ENCODE measurements around the gene PROKR2. TPM values are rescaled to one million over a fixed set of nuclear protein-coding genes. Genes with fewer than 3 reads are reported as not detected.
A peak's percentile ranks its signal among the peaks of the same experiment; 100 is the strongest.

PROKR2 gene
- total and polyA plus RNA-seq, 5 donors from 2014 or later: not detected

GRCh38 chr20:5313916-5314315, 2.8 kb downstream of the PROKR2 start:
- H3K36me3 Mint-ChIP-seq: no peaks in the 10 kb centered on the region
- H3K4me3 Mint-ChIP-seq: peak overlapping the region in 1 of 4 donors; percentile 61
- H3K27me3 Mint-ChIP-seq: peaks cover 48% of the 10 kb centered on the region
- Histone ChIP-seq H3K9me3 (ENCODE audit: control insufficient read depth in 2 of 2, low read length in 2 of 2) (peaks cover 3 to 5% of the 10 kb centered on the region in 2 experiments), H3K27ac (ENCODE audit: insufficient read depth, low read length, poor library complexity, severe bottlenecking) (no peak overlapping the region), H3K27me3 (ENCODE audit: control insufficient read depth, insufficient read depth, low read length) (peaks cover 6% of the 10 kb centered on the region), H3K36me3 (ENCODE audit: control insufficient read depth, insufficient read depth, low read length) (no peaks in the 10 kb centered on the region), H3K4me3 (ENCODE audit: low read depth, low read length) (no peak overlapping the region), H3K4me1 (ENCODE audit: control insufficient read depth, insufficient read depth, low read length, poor library complexity, severe bottlenecking) (no peaks in the 10 kb centered on the region)
- no peak for DNase-seq
- H3K4me1 Mint-ChIP-seq: no peaks in the 10 kb centered on the region
- no peak overlapping the region for H3K27ac Mint-ChIP-seq
- ATAC-seq (ENCODE audit: low read depth in 2 of 2): no peak
- H3K9me3 Mint-ChIP-seq: peaks cover 0 to 33% (median 9%) of the 10 kb centered on the region in 7 donors

GRCh38 chr20:5312518-5312917, 4.2 kb downstream of the PROKR2 start:
- Histone ChIP-seq H3K36me3 (ENCODE audit: control insufficient read depth, insufficient read depth, low read length) (no peaks in the 10 kb centered on the region), H3K4me3 (ENCODE audit: low read depth, low read length) (no peak overlapping the region), H3K27me3 (ENCODE audit: control insufficient read depth, insufficient read depth, low read length) (peaks cover 1% of the 10 kb centered on the region), H3K4me1 (ENCODE audit: control insufficient read depth, insufficient read depth, low read length, poor library complexity, severe bottlenecking) (no peaks in the 10 kb centered on the region), H3K9me3 (ENCODE audit: control insufficient read depth in 2 of 2, low read length in 2 of 2) (peaks cover 5 to 13% of the 10 kb centered on the region in 2 experiments), H3K27ac (ENCODE audit: insufficient read depth, low read length, poor library complexity, severe bottlenecking) (no peak overlapping the region)
- Mint-ChIP-seq H3K36me3 (no peaks in the 10 kb centered on the region), H3K27me3 (peaks cover 34% of the 10 kb centered on the region), H3K9me3 (peaks cover 0 to 47% (median 14%) of the 10 kb centered on the region in 7 donors), H3K27ac (no peak overlapping the region), H3K4me3 (no peak overlapping the region), H3K4me1 (no peaks in the 10 kb centered on the region)
- DNase-seq (no peak), ATAC-seq (ENCODE audit: low read depth in 2 of 2) (no peak)

GRCh38 chr20:5309971-5310370, 6.8 kb downstream of the PROKR2 start:
- Mint-ChIP-seq H3K4me3 (no peak overlapping the region), H3K4me1 (no peaks in the 10 kb centered on the region), H3K9me3 (peaks cover 5 to 65% (median 19%) of the 10 kb centered on the region in 7 donors), H3K27me3 (peaks cover 20% of the 10 kb centered on the region), H3K36me3 (no peaks in the 10 kb centered on the region), H3K27ac (no peak overlapping the region)
- H3K4me3 ChIP-seq (ENCODE audit: low read depth, low read length): no peak overlapping the region
- H3K4me1 ChIP-seq (ENCODE audit: control insufficient read depth, insufficient read depth, low read length, poor library complexity, severe bottlenecking): no peaks in the 10 kb centered on the region
- ATAC-seq (ENCODE audit: low read depth in 2 of 2): no peak
- no peaks in the 10 kb centered on the region for H3K36me3 ChIP-seq (ENCODE audit: control insufficient read depth, insufficient read depth, low read length)
- DNase-seq: no peak
- H3K27me3 ChIP-seq (ENCODE audit: control insufficient read depth, insufficient read depth, low read length): no peaks in the 10 kb centered on the region
- peaks cover 9 to 15% of the 10 kb centered on the region in 2 experiments for H3K9me3 ChIP-seq (ENCODE audit: control insufficient read depth in 2 of 2, low read length in 2 of 2)
- H3K27ac ChIP-seq (ENCODE audit: insufficient read depth, low read length, poor library complexity, severe bottlenecking): no peak overlapping the region

GRCh38 chr20:5298811-5299210, 17.9 kb downstream of the PROKR2 start:
- peaks cover 18% of the 10 kb centered on the region for H3K27me3 Mint-ChIP-seq
- ATAC-seq (ENCODE audit: low read depth in 2 of 2) (no peak), DNase-seq (no peak)
- H3K4me3 Mint-ChIP-seq: no peak overlapping the region
- H3K36me3 Mint-ChIP-seq: no peaks in the 10 kb centered on the region
- H3K27ac ChIP-seq (ENCODE audit: insufficient read depth, low read length, poor library complexity, severe bottlenecking): no peak overlapping the region
- peaks cover 0 to 10% (median 3%) of the 10 kb centered on the region in 7 donors for H3K9me3 Mint-ChIP-seq
- H3K27ac Mint-ChIP-seq: no peak overlapping the region
- H3K4me3 ChIP-seq (ENCODE audit: low read depth, low read length): no peak overlapping the region
- peaks cover 10% of the 10 kb centered on the region for H3K27me3 ChIP-seq (ENCODE audit: control insufficient read depth, insufficient read depth, low read length)
- no peaks in the 10 kb centered on the region for H3K4me1 ChIP-seq (ENCODE audit: control insufficient read depth, insufficient read depth, low read length, poor library complexity, severe bottlenecking)
- no peaks in the 10 kb centered on the region for H3K36me3 ChIP-seq (ENCODE audit: control insufficient read depth, insufficient read depth, low read length)
- H3K4me1 Mint-ChIP-seq: peaks cover 0 to 3% (median 0%) of the 10 kb centered on the region in 4 donors
- no peaks in the 10 kb centered on the region for H3K9me3 ChIP-seq (ENCODE audit: control insufficient read depth in 2 of 2, low read length in 2 of 2)

- Mint-ChIP-seq H3K4me1 (peaks cover 0 to 3% (median 0%) of the 10 kb centered on the region in 4 donors), H3K4me3 (no peak overlapping the region), H3K36me3 (no peaks in the 10 kb centered on the region), H3K9me3 (peaks cover 0 to 7% (median 2%) of the 10 kb centered on the region in 7 donors), H3K27me3 (peaks cover 23% of the 10 kb centered on the region), H3K27ac (no peak overlapping the region)
- no peaks in the 10 kb centered on the region for H3K9me3 ChIP-seq (ENCODE audit: control insufficient read depth in 2 of 2, low read length in 2 of 2)
- no peak for DNase-seq
- ATAC-seq (ENCODE audit: low read depth in 2 of 2): no peak
- H3K4me1 ChIP-seq (ENCODE audit: control insufficient read depth, insufficient read depth, low read length, poor library complexity, severe bottlenecking): no peaks in the 10 kb centered on the region
- H3K4me3 ChIP-seq (ENCODE audit: low read depth, low read length): no peak overlapping the region
- no peak overlapping the region for H3K27ac ChIP-seq (ENCODE audit: insufficient read depth, low read length, poor library complexity, severe bottlenecking)
- H3K27me3 ChIP-seq (ENCODE audit: control insufficient read depth, insufficient read depth, low read length): peaks cover 7% of the 10 kb centered on the region
- H3K36me3 ChIP-seq (ENCODE audit: control insufficient read depth, insufficient read depth, low read length): no peaks in the 10 kb centered on the region
Measured at GRCh38 chr20:5297280-5298004, 19.3 kb downstream of the PROKR2 start.

GRCh38 chr20:5290596-5290995, 26.2 kb downstream of the PROKR2 start:
- Histone ChIP-seq H3K27ac (ENCODE audit: insufficient read depth, low read length, poor library complexity, severe bottlenecking) (no peak overlapping the region), H3K9me3 (ENCODE audit: control insufficient read depth in 2 of 2, low read length in 2 of 2) (no peaks in the 10 kb centered on the region), H3K4me3 (ENCODE audit: low read depth, low read length) (no peak overlapping the region), H3K4me1 (ENCODE audit: control insufficient read depth, insufficient read depth, low read length, poor library complexity, severe bottlenecking) (no peaks in the 10 kb centered on the region), H3K36me3 (ENCODE audit: control insufficient read depth, insufficient read depth, low read length) (no peaks in the 10 kb centered on the region), H3K27me3 (ENCODE audit: control insufficient read depth, insufficient read depth, low read length) (peaks cover 5% of the 10 kb centered on the region)
- DNase-seq (no peak), ATAC-seq (ENCODE audit: low read depth in 2 of 2) (no peak)
- no peaks in the 10 kb centered on the region for H3K36me3 Mint-ChIP-seq
- no peak overlapping the region for H3K4me3 Mint-ChIP-seq
- peaks cover 13% of the 10 kb centered on the region for H3K27me3 Mint-ChIP-seq
- no peaks in the 10 kb centered on the region for H3K4me1 Mint-ChIP-seq
- no peak overlapping the region for H3K27ac Mint-ChIP-seq
- H3K9me3 Mint-ChIP-seq: peaks cover 0 to 4% (median 0%) of the 10 kb centered on the region in 7 donors

- peaks cover 5% of the 10 kb centered on the region for H3K27me3 ChIP-seq (ENCODE audit: control insufficient read depth, insufficient read depth, low read length)
- Mint-ChIP-seq H3K27me3 (peaks cover 13% of the 10 kb centered on the region), H3K27ac (no peak overlapping the region), H3K4me1 (no peaks in the 10 kb centered on the region), H3K9me3 (peaks cover 0 to 8% (median 1%) of the 10 kb centered on the region in 7 donors), H3K4me3 (no peak overlapping the region), H3K36me3 (no peaks in the 10 kb centered on the region)
- H3K27ac ChIP-seq (ENCODE audit: insufficient read depth, low read length, poor library complexity, severe bottlenecking): no peak overlapping the region
- H3K36me3 ChIP-seq (ENCODE audit: control insufficient read depth, insufficient read depth, low read length): no peaks in the 10 kb centered on the region
- no peak for ATAC-seq (ENCODE audit: low read depth in 2 of 2)
- no peak overlapping the region for H3K4me3 ChIP-seq (ENCODE audit: low read depth, low read length)
- no peak for DNase-seq
- H3K4me1 ChIP-seq (ENCODE audit: control insufficient read depth, insufficient read depth, low read length, poor library complexity, severe bottlenecking): no peaks in the 10 kb centered on the region
- no peaks in the 10 kb centered on the region for H3K9me3 ChIP-seq (ENCODE audit: control insufficient read depth in 2 of 2, low read length in 2 of 2)
Measured at GRCh38 chr20:5282561-5282960, 34.2 kb downstream of the PROKR2 start.

GRCh38 chr20:5279661-5280060, 37.1 kb downstream of the PROKR2 start:
- Mint-ChIP-seq H3K9me3 (peaks cover 0 to 6% (median 2%) of the 10 kb centered on the region in 7 donors), H3K4me3 (no peak overlapping the region), H3K27me3 (peaks cover 13% of the 10 kb centered on the region), H3K27ac (peak overlapping the region in 1 of 3 donors; percentile 90), H3K36me3 (no peaks in the 10 kb centered on the region), H3K4me1 (no peaks in the 10 kb centered on the region)
- Histone ChIP-seq H3K36me3 (ENCODE audit: control insufficient read depth, insufficient read depth, low read length) (no peaks in the 10 kb centered on the region), H3K27ac (ENCODE audit: insufficient read depth, low read length, poor library complexity, severe bottlenecking) (no peak overlapping the region), H3K9me3 (ENCODE audit: control insufficient read depth in 2 of 2, low read length in 2 of 2) (no peaks in the 10 kb centered on the region), H3K4me3 (ENCODE audit: low read depth, low read length) (no peak overlapping the region), H3K4me1 (ENCODE audit: control insufficient read depth, insufficient read depth, low read length, poor library complexity, severe bottlenecking) (no peaks in the 10 kb centered on the region), H3K27me3 (ENCODE audit: control insufficient read depth, insufficient read depth, low read length) (peaks cover 5% of the 10 kb centered on the region)
- DNase-seq (no peak), ATAC-seq (ENCODE audit: low read depth in 2 of 2) (no peak)
